Measurements from ENCODE around the gene KCNMA1.

The KCNMA1 gene

DNA sequence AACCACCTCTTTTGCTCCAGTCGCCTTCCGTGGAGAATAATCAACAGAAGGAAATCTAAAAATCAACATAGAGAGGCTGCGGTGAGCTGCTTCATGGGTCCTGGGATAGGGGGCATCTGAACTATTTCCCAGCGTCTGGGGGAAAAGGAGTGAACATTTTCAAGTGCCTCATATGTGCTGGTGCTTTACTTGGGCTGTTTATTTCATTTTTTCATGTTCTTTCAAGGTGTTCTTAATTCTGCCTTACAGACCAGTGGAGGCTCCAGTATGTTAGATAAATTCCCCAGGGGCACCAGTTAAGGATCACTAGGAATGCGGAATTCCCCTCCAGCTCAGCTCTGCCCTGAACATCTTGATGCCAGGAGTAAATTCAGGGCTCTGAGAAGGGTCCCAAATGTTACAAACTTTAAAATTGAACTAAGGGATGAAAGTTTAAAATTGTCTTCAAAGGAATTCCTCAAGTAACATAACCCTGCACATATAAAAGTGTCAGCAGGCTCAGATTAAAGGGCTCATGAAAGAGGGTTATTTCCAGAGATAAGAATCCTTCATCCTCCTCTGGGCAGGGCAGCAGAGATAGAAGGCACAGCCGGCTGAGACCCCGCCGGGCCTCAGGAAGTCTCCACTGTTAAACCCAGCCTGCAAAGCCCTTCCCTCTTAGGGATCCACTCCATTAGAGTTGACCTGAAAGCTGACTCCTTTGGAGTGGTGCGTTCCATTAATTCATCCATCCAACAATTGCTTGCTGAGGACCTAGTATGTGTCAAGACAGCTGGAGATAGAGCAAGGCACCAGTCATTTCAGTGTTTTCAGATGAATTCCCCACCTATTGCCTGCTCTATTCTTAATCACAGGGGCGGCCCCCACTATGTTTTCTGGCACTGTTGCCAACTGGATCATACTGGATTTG, 345.8 kb downstream of the KCNMA1 start:
- in situ Hi-C loops (cut with MboI; ENCODE audit: low sequenced_read_pairs) = no loop called here

DNA sequence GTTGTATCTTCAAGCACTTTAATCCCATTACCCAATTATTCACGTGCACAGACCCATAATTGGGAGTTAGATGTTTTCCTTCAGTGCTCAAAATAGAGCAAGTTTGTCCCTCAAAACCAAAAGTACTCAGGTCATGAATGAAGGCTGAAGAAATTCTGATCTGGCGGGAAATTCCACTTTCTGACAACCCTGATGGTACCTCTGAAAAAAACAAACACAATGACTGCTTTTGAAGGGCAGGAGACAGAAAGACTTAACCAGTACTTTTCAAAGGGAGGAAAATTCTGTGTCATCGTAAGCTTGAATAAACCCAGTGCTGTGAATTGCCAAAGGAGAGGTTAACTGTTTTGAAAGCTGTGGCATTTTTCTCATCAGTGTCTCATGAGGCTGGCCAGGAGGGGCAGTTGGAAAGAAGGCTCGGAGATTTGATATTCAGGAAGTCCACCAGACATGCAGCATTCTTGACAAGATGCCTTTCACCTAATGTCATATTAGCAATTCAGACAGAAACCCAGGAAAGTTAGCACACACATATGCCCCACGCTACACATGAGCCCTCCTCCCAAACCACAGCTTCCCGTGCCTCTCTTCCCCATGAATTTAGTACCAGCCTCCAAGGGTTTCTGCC, 347.0 kb downstream of the KCNMA1 start:
- in situ Hi-C loops (cut with MboI; ENCODE audit: low sequenced_read_pairs) = no loop called here

DNA sequence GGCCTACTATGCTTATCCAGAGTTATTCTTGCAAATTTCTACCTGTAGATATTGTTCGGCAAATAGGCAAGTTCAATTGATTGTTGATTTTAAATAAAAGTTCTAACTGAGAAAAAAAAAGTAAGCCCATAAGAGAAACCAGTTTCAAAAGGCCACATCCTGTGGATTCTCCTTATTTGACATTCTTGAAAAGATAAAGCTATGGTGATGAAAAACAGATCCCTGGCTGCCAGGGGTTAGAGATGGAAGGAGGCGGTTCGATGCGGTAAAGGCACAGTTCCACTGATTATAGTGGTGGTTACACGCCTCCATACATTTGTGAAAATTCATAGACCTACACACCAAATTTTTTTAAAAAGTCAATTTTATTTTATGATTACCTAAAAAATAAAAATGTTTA, 347.8 kb downstream of the KCNMA1 start:
- in situ Hi-C loops (cut with MboI; ENCODE audit: low sequenced_read_pairs) = no loop called here

DNA sequence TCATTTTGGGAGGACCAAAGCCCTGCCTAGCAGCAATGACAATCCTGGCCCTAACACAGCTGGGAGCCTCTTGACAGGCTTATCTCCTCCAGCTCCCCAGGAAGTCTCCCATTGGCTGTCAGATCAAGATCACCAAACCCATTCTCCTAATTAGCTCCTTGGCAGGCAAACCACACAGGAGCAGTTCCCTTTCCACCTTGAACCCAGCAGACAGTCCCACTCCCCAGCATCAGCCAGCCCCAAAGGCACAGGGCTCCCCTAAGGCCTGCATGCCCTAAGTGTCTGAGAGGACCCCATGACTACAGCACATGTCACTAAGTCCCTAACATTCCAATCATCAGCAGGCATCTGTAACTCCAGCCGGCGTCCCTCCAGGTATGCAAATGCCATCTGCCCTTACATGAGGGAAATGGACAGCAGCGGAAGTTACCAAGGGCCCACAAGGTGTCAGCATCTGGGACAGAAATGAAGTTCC, 348.5 kb downstream of the KCNMA1 start:
- in situ Hi-C loops (cut with MboI; ENCODE audit: low sequenced_read_pairs) = no loop called here

DNA sequence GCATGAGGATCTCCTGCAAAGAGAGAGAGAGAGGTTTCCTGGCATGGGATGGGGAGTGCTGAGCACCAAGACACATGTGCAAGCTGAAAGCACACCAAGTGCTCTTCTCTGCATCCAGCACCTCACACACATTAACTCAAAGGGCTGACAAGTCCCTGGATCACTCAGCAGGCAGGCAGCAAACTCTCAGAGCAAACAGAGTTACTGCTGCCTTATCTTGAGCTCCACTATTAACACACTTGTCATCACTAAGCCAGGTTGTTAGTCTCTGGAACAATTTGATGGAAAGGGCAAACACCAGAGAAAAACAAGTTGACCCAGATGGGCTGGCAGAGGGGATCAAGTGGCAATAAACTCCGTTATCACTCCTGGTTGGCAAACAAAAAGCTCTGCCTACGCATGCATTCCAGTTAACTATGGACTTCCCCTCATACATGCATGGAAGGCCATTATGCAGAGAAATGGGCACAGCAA, 349.9 kb downstream of the KCNMA1 start:
- in situ Hi-C loops (cut with MboI; ENCODE audit: low sequenced_read_pairs) = no loop called here

DNA sequence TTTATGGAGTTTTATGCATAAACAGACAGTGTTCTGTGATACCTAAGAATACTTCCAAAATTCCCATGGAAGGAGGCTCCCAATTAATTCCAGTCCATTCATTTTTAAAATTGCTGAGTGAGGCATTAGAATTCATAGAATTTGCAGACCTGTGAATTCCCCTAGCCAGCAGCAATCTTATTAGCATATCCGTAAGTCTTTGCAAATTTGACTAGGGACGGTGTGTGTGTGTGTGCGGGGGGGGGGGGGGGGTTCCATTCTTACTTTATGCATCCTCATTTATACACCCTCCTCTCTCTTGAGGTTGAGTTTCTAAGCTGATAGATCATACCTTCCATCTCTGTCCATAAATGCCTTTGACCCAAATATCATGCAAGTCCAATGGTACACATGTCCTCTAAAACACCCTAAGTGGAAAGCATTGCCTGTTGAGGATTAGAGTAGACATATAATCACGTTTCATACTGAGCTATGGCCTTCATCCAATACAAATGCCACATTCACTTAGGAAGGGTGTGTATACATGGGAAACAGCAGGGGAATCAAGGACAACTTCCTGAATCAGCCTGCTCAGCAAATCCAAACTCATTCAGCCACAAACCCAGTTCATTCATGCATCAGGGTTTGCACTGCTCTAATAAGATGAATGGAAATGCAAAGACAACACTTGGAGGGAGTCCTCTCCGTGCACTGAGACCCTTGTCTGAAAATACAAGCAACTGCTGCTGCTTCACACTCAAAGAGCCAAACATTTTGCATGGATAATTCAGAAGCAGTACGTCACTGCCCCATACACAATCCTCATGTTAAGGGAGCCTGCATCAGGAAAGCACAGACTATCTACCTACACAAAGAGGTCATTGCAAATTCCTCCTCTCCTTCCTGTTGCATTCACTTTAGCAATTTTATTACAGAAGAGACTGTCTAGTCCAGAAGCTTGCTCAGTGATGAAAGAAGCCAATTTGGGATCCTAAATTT, 350.8 kb downstream of the KCNMA1 start:
- in situ Hi-C loops (cut with MboI; ENCODE audit: low sequenced_read_pairs) = no loop called here

DNA sequence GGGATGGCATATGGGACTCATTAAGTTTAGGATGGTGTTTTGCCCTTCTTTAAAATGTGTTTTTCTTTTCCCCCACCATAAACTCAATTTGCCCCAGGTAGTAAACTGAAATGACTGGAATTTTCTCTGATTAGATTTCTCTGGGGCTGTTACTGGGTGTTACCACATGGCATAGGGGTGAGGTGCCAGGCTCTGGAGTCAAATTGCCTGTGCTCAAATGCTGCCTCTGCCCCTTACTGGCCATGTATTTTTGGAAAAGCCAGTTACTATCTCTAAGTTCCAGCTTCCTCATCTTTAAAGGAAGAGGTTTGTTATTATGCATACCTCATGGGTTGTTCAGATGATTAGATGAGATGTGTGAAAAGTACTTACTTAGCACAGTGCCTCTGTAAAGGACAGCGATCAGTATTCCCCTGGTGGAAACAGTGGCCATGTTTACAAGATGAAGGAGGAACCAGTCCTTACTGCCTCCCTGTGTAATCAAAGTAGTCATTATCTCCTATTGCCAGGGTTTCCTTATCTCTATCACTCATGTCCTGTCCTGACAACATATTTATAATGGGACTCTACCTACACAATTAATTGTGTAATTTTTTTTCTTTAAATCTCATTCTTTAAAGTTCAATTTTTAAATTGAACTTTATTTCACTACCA, 352.0 kb downstream of the KCNMA1 start:
- in situ Hi-C loops (cut with MboI; ENCODE audit: low sequenced_read_pairs) = no loop called here

DNA sequence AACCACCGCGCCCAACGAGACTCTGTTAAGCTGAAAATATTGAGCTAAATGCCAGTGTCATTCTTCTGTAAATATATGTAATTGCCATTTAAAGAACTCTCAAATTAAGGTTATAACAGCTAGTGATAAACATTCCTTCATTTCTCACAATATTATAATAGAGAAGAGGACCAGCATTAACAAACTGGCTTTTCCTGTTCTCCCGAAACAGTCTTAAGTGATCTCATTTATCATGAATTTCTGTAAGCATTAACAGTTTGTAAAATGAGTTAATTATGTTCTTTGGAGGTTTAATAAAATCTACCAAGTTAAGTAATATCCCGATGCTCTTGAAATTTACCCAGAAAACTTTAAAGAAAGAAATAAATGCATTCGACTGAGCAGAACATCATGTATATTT, 352.8 kb downstream of the KCNMA1 start:
- in situ Hi-C loops (cut with MboI; ENCODE audit: low sequenced_read_pairs) = no loop called here

DNA sequence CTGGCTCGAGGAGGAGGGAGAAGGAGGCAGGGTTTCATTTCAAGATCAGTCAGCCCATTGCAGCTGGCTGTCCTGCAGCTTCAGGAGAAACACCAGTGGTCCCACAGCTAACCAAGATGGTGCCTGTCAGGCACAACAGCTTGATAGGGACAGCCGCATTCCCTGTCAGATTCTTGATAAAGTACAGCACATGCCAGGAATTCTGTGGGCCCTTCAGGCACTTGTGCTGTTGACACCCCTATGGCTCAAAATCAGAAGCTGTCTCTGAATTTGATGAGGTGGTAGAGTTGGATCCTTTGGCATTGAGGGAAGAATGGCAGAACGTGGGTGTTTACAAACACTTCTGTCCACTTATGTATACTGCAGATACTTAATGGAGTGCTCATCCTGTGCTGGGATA, 354.3 kb downstream of the KCNMA1 start:
- in situ Hi-C loops (cut with MboI; ENCODE audit: low sequenced_read_pairs) = no loop called here

DNA sequence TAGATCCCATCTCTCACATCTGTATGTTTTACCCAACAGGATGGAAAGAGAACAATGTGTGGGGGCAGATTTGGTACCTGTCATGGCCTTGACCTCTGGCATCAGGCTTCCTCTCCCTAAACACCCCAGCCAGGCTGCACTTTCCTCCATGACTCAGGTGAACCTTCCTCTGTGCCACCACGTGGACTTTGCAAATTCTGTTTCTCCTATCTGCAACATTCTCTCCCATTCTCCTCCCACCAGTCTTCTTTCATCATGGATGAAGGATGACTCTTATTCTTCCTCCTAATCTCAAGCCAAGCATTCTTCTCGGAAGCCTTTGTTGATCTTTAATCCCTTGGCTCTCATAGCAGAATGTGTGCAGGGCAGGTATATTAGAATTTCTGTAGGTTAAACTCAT, 355.4 kb downstream of the KCNMA1 start:
- in situ Hi-C loops (cut with MboI; ENCODE audit: low sequenced_read_pairs) = no loop called here

DNA sequence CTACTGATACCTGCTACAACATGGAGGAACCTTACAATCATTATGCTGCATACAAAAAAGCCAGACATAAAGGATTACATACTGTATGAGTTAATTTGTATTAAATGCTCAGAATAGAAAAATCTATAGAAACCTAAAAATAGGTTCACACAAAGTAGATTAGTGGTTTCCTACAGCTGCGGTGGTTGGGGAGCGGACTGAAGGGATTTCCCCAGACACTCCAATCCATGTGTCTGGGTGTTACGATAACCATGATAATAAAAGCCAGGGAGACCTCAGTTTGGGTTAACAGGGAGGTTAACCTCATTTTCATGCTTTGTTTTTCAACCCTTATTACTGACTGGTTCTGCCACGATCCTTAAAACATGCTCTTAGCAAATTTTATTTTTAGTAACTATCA, 355.9 kb downstream of the KCNMA1 start:
- in situ Hi-C loops (cut with MboI; ENCODE audit: low sequenced_read_pairs) = no loop called here

DNA sequence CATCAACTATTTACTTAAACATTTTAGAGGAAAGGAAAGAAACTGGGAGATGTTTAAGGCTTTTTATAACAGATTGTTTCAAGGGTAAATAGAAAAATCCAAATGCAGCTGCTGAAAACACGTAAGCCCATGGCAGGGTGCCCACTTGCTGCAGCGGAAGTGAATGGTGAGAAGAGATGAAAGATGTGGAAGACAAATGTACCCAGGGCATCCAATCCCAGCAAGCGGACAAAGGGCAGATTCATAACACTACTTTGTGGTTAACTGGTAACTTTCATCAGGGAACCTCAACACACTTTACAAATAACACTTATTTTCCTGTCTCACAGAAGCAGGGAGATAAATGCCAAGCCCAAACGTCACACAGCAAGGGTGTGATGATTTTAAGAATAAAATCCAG, 358.4 kb downstream of the KCNMA1 start:
- in situ Hi-C loops (cut with MboI; ENCODE audit: low sequenced_read_pairs) = no loop called here

DNA sequence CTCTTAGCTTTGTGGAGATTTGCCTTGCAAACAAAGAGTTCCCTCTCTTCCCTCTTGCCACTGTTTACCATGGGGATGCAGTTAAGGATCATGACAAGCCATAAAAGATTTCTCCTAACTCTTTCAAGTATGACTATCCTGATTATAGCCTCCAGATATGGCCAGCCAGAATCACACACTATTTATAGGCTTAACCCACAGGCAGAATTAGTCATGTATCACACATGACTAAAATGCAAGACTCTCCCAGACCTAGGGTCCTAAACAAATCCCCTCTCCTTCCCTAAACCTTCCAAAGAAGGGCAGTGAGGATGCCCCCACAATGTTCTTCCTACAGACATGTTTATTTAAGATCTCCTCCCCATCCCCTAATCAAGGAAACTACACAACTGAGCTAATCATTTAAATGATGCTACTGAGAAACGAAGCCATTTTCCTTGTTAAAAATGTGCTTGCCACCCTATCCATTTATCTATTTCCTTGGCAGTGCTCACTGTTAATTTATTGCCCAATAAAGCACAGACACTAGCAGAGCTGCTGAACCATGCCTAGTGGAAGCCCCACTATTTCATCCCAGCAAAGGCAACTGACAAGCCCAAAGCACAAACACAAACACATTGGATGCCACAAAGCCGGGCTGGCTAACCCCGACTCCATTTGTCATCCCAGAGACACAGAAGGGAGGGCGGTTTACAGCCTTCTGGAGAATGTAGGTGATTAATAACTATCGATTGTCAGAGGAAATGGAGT, 363.4 kb downstream of the KCNMA1 start:
- in situ Hi-C loops (cut with MboI; ENCODE audit: low sequenced_read_pairs) = no loop called here

DNA sequence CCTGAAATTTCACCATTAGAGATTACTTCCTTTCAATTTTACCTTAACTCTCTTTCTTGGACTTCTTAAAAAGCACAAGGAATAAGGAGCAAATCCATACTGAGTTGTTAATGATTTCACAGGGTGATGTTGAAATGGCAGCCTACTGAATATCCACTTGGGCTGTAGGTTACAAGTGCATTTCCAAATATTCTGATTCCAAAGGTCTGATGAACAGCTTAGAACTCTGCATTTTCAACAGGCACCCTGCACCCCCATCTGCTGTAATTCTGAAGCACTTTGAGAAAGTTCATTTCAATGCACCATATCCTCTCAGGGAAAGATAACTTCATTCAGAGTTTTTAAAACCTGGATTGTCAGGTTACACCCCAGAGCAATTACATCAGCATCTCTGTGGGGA, 368.4 kb downstream of the KCNMA1 start:
- in situ Hi-C loops (cut with MboI; ENCODE audit: low sequenced_read_pairs) = no loop called here

DNA sequence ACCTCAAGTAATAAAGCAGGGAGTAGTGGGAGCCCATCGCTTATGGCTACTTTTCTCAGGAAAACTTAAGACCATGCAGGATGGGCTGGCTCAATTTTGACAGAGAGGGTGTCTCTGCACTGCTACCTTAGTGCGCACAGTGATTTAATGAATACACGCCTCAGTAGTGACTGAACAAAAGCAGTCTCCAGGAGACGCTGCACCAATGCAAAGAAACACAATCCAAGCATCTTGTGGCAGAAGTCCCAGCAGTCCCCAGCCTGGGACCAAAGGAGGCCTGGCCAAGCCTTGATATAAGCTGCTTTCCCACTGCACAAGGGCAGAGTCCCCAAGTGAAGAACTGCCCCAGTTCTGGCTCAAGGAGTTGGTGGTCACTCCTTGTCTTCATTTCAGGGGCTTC, 368.9 kb downstream of the KCNMA1 start:
- in situ Hi-C loops (cut with MboI; ENCODE audit: low sequenced_read_pairs) = no loop called here

DNA sequence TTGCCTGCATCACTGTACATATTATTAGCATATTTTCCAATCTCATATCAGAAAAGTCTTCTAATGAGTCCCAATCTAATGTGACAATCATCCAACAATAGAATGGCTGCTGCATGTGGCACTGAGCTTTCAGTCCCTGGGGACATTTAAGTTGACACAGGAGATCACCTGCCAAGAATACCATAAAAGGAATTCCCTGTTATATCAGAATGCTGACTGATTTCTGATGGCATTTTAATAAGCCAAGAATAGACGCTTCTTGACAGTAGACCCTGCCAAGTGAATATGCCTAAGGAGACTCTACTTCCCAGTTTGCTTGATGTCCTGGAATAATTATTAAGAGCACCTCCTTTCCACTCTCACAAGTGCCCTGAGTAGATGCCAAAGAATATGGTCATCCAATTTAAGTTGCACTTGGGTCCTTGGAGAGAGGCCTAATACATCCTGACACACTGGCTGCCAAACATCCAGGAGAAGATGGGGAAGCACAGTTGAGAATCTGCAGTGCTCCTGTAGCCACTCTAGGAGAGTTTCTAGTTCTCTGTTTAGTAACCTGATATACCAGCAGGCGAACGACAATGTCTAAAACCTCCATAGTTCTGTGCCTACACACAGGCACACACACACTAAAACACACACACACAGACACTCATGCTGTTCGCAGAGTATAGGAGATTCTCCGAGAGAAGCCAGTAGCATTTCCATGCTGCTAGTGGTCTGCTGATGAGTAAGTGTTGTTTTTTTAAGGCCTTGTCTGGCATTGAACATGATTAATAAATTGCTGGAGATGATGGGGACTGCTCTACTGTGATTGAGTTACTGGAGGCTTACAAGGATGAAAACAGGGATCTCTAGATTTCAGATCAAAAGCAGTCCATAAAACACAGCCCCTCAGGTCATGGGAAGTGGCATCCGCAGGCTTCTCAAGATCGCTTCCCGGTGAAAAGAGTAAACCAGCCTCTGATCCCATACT, 369.6 kb downstream of the KCNMA1 start:
- in situ Hi-C loops (cut with MboI; ENCODE audit: low sequenced_read_pairs) = no loop called here

DNA sequence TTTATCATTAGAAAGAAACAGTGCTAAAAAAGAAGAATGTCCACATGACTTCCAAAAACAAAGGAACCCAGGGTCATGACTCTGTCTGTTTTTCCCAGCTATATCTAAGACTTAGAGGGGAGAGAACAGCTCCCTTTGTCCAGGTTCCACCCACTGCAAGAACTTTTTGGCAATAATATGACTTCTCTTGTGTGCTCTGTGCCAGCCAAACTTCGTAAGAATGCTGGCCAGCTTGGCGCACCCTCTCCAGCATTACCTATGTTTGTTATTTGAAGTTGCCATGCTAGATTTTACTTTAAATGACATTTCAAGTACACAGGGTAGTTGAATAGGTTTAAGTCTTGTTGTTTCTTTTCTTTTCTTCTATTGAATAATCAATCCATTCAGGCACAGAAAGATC, 371.4 kb downstream of the KCNMA1 start:
- in situ Hi-C loops (cut with MboI; ENCODE audit: low sequenced_read_pairs) = no loop called here

DNA sequence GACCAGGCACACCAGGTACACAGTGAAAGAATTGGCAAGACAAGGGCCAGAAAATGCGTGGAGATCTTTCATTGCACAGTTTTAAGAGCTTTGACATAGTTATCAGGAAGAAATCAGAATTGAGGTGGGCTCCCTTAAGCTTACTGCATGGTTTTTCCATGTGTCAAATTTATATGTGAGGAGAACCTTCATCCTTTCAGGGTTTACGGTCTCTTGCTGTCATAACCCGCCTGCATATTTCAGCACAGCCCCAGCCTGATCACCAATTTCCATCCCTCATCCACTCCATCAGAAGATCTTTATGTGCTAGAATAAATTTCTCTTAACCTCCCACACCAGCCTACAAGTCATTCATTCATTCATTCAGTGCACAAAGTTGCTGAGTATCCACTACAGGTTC, 373.1 kb downstream of the KCNMA1 start:
- in situ Hi-C loops (cut with MboI; ENCODE audit: low sequenced_read_pairs) = no loop called here

DNA sequence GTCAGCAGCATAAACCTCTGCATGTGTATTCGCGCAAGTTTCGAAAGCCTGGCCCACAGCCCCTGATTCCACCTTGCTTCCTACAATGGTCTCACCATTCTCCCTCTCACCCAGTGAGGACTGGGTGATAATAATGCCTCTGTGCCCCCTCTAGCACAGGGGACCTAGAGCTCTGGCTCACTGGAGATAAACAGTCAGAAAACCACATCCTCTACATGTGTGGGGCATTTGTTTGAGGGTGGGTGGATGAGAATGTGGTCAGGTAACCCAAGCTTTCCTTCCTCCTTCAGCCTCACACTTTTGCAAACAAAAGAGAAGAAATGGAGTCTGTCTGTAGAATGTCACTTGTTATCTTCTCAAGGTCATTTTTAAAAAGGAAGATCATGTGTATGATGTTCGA, 373.5 kb downstream of the KCNMA1 start:
- in situ Hi-C loops (cut with MboI; ENCODE audit: low sequenced_read_pairs) = no loop called here

Data from HL-60/S4 treated with retinoic acid at 250 ng/mL for 4 days and 3 days (cell line).